Astrocyte (in vitro differentiated cells and primary cell): ENCODE measurements around the gene HCN3. TPM values are rescaled to one million over a fixed set of nuclear protein-coding genes. Genes with fewer than 3 reads are reported as not detected.
A peak's percentile ranks its signal among the peaks of the same experiment; 100 is the strongest.

Experiments
- DNase-seq: peaks from one replicate; pipeline ENCODE4 v3.0.0-alpha.2; 2010; ENCODE audit warnings: low read depth
- FAIRE-seq: peaks from 2 replicates; lab custom pipeline; 2011; peaks lifted over from hg19 to GRCh38; lab: Jason Lieb, UNC
- H2AFZ ChIP-seq: 2 replicates; pipeline ENCODE4 v1.6.0; 2012; ENCODE audit warnings: low read depth, low read length, inconsistent platforms
- H3K27ac ChIP-seq: 2 replicates; pipeline ENCODE4 v1.5.1; 2011; ENCODE audit warnings: low read depth, low read length, inconsistent platforms
- H3K27me3 ChIP-seq: 2 replicates; pipeline ENCODE4 v1.6.0; 2011; ENCODE audit warnings: low read length, inconsistent platforms; ENCODE audit not compliant: insufficient read depth
- H3K36me3 ChIP-seq: 2 replicates; pipeline ENCODE4 v1.5.1; 2011; ENCODE audit warnings: low read length, inconsistent platforms; ENCODE audit not compliant: insufficient read depth
- H3K4me1 ChIP-seq: 2 replicates; pipeline ENCODE4 v1.5.1; 2011; ENCODE audit warnings: low read length, inconsistent platforms; ENCODE audit not compliant: insufficient read depth
- H3K4me2 ChIP-seq: 2 replicates; pipeline ENCODE4 v1.6.0; 2012; ENCODE audit warnings: low read length, inconsistent platforms
- H3K4me3 ChIP-seq: 2 replicates; pipeline ENCODE4 v1.5.1; 2011; ENCODE audit warnings: low read depth, mild to moderate bottlenecking, low read length, inconsistent platforms; ENCODE audit not compliant: insufficient read depth
- H3K79me2 ChIP-seq: 2 replicates; pipeline ENCODE4 v1.6.0; 2012; ENCODE audit warnings: mild to moderate bottlenecking, low read length, inconsistent platforms; ENCODE audit not compliant: insufficient read depth
- H3K9ac ChIP-seq: 2 replicates; pipeline ENCODE4 v1.6.0; 2012; ENCODE audit warnings: mild to moderate bottlenecking, low read length, inconsistent platforms
- H3K9me3 ChIP-seq: 2 replicates; pipeline ENCODE4 v1.5.1; 2012; ENCODE audit warnings: low read depth, mild to moderate bottlenecking, low read length, inconsistent platforms; ENCODE audit not compliant: insufficient read depth
- H4K20me1 ChIP-seq: 2 replicates; pipeline ENCODE4 v1.6.0; 2012; ENCODE audit warnings: low read length, inconsistent platforms; ENCODE audit not compliant: insufficient read depth
- H3K27ac Mint-ChIP-seq: one replicate; pipeline ENCODE4 v1.8.0; 2021; ENCODE audit warnings: mild to moderate bottlenecking, mixed read lengths; ENCODE audit not compliant: unreplicated experiment
- H3K27me3 Mint-ChIP-seq: one replicate; pipeline ENCODE4 v1.8.0; 2021; ENCODE audit warnings: low read depth, mixed read lengths; ENCODE audit not compliant: unreplicated experiment
- H3K36me3 Mint-ChIP-seq: one replicate; pipeline ENCODE4 v1.8.0; 2021; ENCODE audit warnings: low read depth, mixed read lengths; ENCODE audit not compliant: unreplicated experiment
- H3K4me1 Mint-ChIP-seq: one replicate; pipeline ENCODE4 v1.8.0; 2021; ENCODE audit warnings: low read depth, mixed read lengths; ENCODE audit not compliant: unreplicated experiment
- H3K4me3 Mint-ChIP-seq: one replicate; pipeline ENCODE4 v1.8.0; 2021; ENCODE audit warnings: mild to moderate bottlenecking, moderate library complexity, mixed read lengths; ENCODE audit not compliant: unreplicated experiment
- H3K9me3 Mint-ChIP-seq: one replicate; pipeline ENCODE4 v1.8.0; 2021; ENCODE audit warnings: mild to moderate bottlenecking, mixed read lengths; ENCODE audit not compliant: unreplicated experiment
- EZH2 ChIP-seq: IDR thresholded peaks from 2 replicates; pipeline ENCODE4 v1.6.1; 2012; ENCODE audit warnings: mild to moderate bottlenecking, low read length, inconsistent platforms; ENCODE audit not compliant: insufficient read depth
- total RNA-seq: library from RNA; stranded (reverse); gene quantifications from 2 replicates; pipeline ENCODE4 v1.2.1, GENCODE V29; 2021
- TF ChIP-seq, protein P1 (sequence below): IDR thresholded peaks from 2 replicates; pipeline ENCODE4 v1.5.1; 2011; ENCODE audit warnings: low read depth, mild to moderate bottlenecking, inconsistent platforms, low read length, moderate library complexity; ENCODE audit not compliant: insufficient read depth

The HCN3 gene
- total RNA-seq, 1 donor from 2014 or later = 3.6 TPM

GRCh38 chr1:155268630-155269029 is 8.6 kb upstream of the HCN3 start:
- H3K4me1 Mint-ChIP-seq = peaks cover 13% of the 10 kb centered on the region
- DNase-seq (no peak), FAIRE-seq (no peak)
- Histone ChIP-seq H3K9me3 (no peaks in the 10 kb centered on the region), H3K79me2 (peaks cover 50% of the 10 kb centered on the region), H4K20me1 (peaks cover 51% of the 10 kb centered on the region), H3K36me3 (peaks cover 67% of the 10 kb centered on the region), H2AFZ (no peak overlapping the region), H3K4me3 (no peak overlapping the region), H3K4me2 (no peak overlapping the region), H3K4me1 (peaks cover 9% of the 10 kb centered on the region), H3K27me3 (no peaks in the 10 kb centered on the region), H3K9ac (no peak overlapping the region), H3K27ac (no peak overlapping the region)
- H3K9me3 Mint-ChIP-seq = no peaks in the 10 kb centered on the region
- H3K4me3 Mint-ChIP-seq = peak overlapping the region; percentile 34
- peaks cover 27% of the 10 kb centered on the region for H3K36me3 Mint-ChIP-seq
- TF ChIP-seq, protein P1, sequence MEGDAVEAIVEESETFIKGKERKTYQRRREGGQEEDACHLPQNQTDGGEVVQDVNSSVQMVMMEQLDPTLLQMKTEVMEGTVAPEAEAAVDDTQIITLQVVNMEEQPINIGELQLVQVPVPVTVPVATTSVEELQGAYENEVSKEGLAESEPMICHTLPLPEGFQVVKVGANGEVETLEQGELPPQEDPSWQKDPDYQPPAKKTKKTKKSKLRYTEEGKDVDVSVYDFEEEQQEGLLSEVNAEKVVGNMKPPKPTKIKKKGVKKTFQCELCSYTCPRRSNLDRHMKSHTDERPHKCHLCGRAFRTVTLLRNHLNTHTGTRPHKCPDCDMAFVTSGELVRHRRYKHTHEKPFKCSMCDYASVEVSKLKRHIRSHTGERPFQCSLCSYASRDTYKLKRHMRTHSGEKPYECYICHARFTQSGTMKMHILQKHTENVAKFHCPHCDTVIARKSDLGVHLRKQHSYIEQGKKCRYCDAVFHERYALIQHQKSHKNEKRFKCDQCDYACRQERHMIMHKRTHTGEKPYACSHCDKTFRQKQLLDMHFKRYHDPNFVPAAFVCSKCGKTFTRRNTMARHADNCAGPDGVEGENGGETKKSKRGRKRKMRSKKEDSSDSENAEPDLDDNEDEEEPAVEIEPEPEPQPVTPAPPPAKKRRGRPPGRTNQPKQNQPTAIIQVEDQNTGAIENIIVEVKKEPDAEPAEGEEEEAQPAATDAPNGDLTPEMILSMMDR = no peak
- no peak for TF ChIP-seq EZH2
- H3K27me3 Mint-ChIP-seq = no peaks in the 10 kb centered on the region
- no peak overlapping the region for H3K27ac Mint-ChIP-seq

DNA sequence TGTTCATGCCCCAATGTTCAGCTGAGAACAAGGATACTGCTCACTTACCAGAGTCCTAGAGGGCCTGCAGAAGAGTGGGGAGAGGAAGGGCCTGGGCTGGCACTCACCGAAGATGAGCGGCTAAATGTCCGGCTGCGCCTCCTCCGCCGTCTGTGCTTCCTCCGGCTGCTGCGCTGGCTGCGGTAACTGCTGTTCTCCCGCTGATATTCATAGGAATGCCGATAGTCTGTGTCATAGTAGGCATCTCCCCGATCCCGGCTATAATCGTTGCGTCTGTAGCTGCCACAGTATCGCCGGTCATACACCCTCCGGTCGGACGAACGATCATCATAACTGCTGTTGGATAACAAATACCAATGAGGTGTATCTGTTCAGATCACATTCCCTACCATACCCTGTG is 7.9 kb upstream of the HCN3 start:
- H2AFZ ChIP-seq = no peak overlapping the region
- peaks cover 51% of the 10 kb centered on the region for H4K20me1 ChIP-seq
- Mint-ChIP-seq H3K9me3 (no peaks in the 10 kb centered on the region), H3K36me3 (peaks cover 23% of the 10 kb centered on the region), H3K27me3 (no peaks in the 10 kb centered on the region), H3K27ac (peak overlapping the region; percentile 47), H3K4me3 (no peak overlapping the region), H3K4me1 (peaks cover 13% of the 10 kb centered on the region)
- no peaks in the 10 kb centered on the region for H3K9me3 ChIP-seq
- no peaks in the 10 kb centered on the region for H3K27me3 ChIP-seq
- peaks cover 12% of the 10 kb centered on the region for H3K4me1 ChIP-seq
- H3K9ac ChIP-seq = no peak overlapping the region
- H3K36me3 ChIP-seq = peaks cover 60% of the 10 kb centered on the region
- DNase-seq (no peak), FAIRE-seq (no peak)
- H3K4me2 ChIP-seq = no peak overlapping the region
- H3K4me3 ChIP-seq = no peak overlapping the region
- no peak overlapping the region for H3K27ac ChIP-seq
- TF ChIP-seq EZH2 = no peak
- TF ChIP-seq, protein P1 = no peak
- H3K79me2 ChIP-seq = peaks cover 51% of the 10 kb centered on the region

DNA sequence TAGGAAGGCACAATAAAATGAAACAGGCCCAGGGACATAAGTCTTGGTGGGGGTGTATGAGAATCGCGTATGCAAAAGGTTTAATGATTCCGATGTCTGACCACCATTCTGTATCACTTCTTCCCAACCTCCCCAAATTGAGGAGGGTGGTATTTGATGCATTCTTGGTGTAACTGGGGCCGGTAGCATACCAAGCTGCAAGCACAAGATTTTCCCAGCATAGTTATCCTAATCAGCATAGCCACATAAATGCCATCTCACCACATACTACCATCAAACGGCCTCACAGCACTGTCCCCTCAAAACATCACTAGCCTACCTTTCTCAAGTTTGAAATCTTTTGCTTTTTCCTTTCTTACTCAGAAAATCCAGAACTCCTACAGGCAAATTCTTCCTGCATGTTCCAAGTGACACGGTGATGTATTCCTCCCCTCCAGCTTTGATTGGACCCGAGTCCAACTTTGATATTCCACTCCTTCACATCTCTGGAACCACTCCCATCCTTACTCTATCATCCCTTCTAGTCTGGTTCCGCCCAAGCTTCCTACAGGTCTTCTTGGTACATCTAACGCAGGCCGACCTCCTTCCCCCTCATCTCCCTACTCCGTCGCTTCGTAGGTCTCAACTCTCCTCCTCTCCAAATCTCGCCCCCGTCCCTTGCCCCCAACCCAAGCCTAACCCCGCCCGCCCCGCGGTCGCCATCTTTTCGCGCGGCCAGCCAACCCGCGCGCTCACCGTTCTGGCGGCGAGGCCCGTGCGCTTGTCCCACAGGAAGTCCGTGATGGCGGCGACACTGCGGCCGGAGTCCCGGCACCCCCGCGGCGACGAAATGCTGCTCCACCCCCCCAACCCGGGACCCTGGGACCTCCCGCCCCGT is 4.6 kb upstream of the HCN3 start:
- peaks cover 47% of the 10 kb centered on the region for H3K79me2 ChIP-seq
- H3K9me3 Mint-ChIP-seq = no peaks in the 10 kb centered on the region
- H3K9me3 ChIP-seq = no peaks in the 10 kb centered on the region
- H3K27me3 ChIP-seq = no peaks in the 10 kb centered on the region
- peak overlapping the region; percentile 82 for H3K27ac ChIP-seq
- H3K9ac ChIP-seq = peak overlapping the region; percentile 83
- peak overlapping the region; percentile 93 for H3K27ac Mint-ChIP-seq
- no peak for TF ChIP-seq EZH2
- TF ChIP-seq, protein P1 = no peak
- peaks cover 20% of the 10 kb centered on the region for H3K4me1 ChIP-seq
- peak overlapping the region; percentile 81 for H3K4me3 ChIP-seq
- H3K4me3 Mint-ChIP-seq = peak overlapping the region; percentile 90
- DNase-seq (peak; percentile 63), FAIRE-seq (no peak)
- H3K4me1 Mint-ChIP-seq = peaks cover 13% of the 10 kb centered on the region
- peak overlapping the region; percentile 92 for H3K4me2 ChIP-seq
- peak overlapping the region; percentile 44 for H2AFZ ChIP-seq
- peaks cover 41% of the 10 kb centered on the region for H4K20me1 ChIP-seq
- H3K36me3 Mint-ChIP-seq = peaks cover 13% of the 10 kb centered on the region
- no peaks in the 10 kb centered on the region for H3K27me3 Mint-ChIP-seq
- peaks cover 32% of the 10 kb centered on the region for H3K36me3 ChIP-seq
